Activated CD4-positive, alpha-beta T cell treated with anti-CD3 and anti-CD28 coated beads, Interleukin-2, amount 10 ng/mL, durations not matched to agents 7 days and 5 days (primary cell): ENCODE measurements around the gene TBL1Y. TPM values are rescaled to one million over a fixed set of nuclear protein-coding genes. Genes with fewer than 3 reads are reported as not detected.
"Not testable (repeated sequence)": the region's sequence is repeated elsewhere in the genome, so short reads cannot be mapped to it uniquely, and the experiment has no call there.

Source experiments
- CTCF ChIA-PET: fragments of 350-600 bp; sonication (Branson Sonifier 250); formaldehyde crosslinking; loops from one replicate; lab custom pipeline; 2021; ENCODE audit warnings: antibody characterized with exemption; lab: Charles Lee
- POLR2A ChIA-PET: fragments of 350-600 bp; sonication (Branson Sonifier 250); formaldehyde crosslinking; loops from one replicate; lab custom pipeline; 2021; ENCODE audit warnings: antibody characterized with exemption; lab: Charles Lee
- DNase-seq: peaks from one replicate; pipeline ENCODE4 v3.0.0-alpha.2; 2020
- H3K27ac Mint-ChIP-seq: one replicate; pipeline ENCODE4 v1.8.0; 2021; ENCODE audit warnings: mild to moderate bottlenecking, moderate library complexity, mixed read lengths
- H3K27me3 Mint-ChIP-seq: one replicate; pipeline ENCODE4 v1.8.0; 2021; ENCODE audit warnings: mixed read lengths
- H3K36me3 Mint-ChIP-seq: one replicate; pipeline ENCODE4 v1.8.0; 2021; ENCODE audit warnings: low read depth, mixed read lengths
- H3K4me1 Mint-ChIP-seq: one replicate; pipeline ENCODE4 v1.8.0; 2021; ENCODE audit warnings: mixed read lengths
- H3K4me3 Mint-ChIP-seq: one replicate; pipeline ENCODE4 v1.8.0; 2021; ENCODE audit warnings: mild to moderate bottlenecking, moderate library complexity, mixed read lengths
- H3K9me3 Mint-ChIP-seq: one replicate; pipeline ENCODE4 v1.8.0; 2021; ENCODE audit warnings: mixed read lengths
- total RNA-seq, 2 experiments: library from RNA; stranded (reverse); gene quantifications; one replicate each; pipeline ENCODE4 v1.2.3, GENCODE V29; 2021

The TBL1Y gene
- total RNA-seq, 2 experiments from 2014 or later, result not detected

- POLR2A ChIA-PET, result no interaction called here
- CTCF ChIA-PET, result no interaction called here
- no peaks in the 10 kb centered on the region for H3K27me3 Mint-ChIP-seq
- H3K9me3 Mint-ChIP-seq, result no peaks in the 10 kb centered on the region
- no peak for DNase-seq
- no peaks in the 10 kb centered on the region for H3K4me1 Mint-ChIP-seq
- H3K4me3 Mint-ChIP-seq, result no peak overlapping the region
- no peak overlapping the region for H3K27ac Mint-ChIP-seq
- H3K36me3 Mint-ChIP-seq, result no peaks in the 10 kb centered on the region
Observed at GRCh38 chrY:7041983-7042382, 131.5 kb downstream of the TBL1Y start.

- H3K4me3 Mint-ChIP-seq, POLR2A ChIA-PET, CTCF ChIA-PET, H3K9me3 Mint-ChIP-seq, H3K27ac Mint-ChIP-seq, DNase-seq, H3K4me1 Mint-ChIP-seq, H3K36me3 Mint-ChIP-seq, H3K27me3 Mint-ChIP-seq: not testable (repeated sequence)
Observed at GRCh38 chrY:7052461-7052860, 142.0 kb downstream of the TBL1Y start.

- Mint-ChIP-seq H3K27me3 (peaks cover 2% of the 10 kb centered on the region), H3K9me3 (no peaks in the 10 kb centered on the region), H3K36me3 (no peaks in the 10 kb centered on the region), H3K4me1 (no peaks in the 10 kb centered on the region), H3K4me3 (no peak overlapping the region), H3K27ac (no peak overlapping the region)
- CTCF ChIA-PET, result no interaction called here
- DNase-seq, result no peak
- POLR2A ChIA-PET, result no interaction called here
Observed at GRCh38 chrY:7056886-7057285, 146.4 kb downstream of the TBL1Y start.

GRCh38 chrY:7078725-7079124, 168.2 kb downstream of the TBL1Y start:
- Mint-ChIP-seq H3K9me3 (no peaks in the 10 kb centered on the region), H3K27ac (no peak overlapping the region), H3K4me1 (no peaks in the 10 kb centered on the region), H3K4me3 (no peak overlapping the region), H3K36me3 (no peaks in the 10 kb centered on the region), H3K27me3 (no peaks in the 10 kb centered on the region)
- ChIA-PET POLR2A (interaction anchor here (0.5 kb wide), 1 partner anchor 211 kb away, joined by 3 read pairs; no protein-coding TSS in a partner anchor), CTCF (no interaction called here)
- DNase-seq, result no peak

GRCh38 chrY:7080548-7080947, 170.1 kb downstream of the TBL1Y start:
- DNase-seq, POLR2A ChIA-PET, H3K27me3 Mint-ChIP-seq, H3K9me3 Mint-ChIP-seq, H3K36me3 Mint-ChIP-seq, H3K4me1 Mint-ChIP-seq, CTCF ChIA-PET, H3K4me3 Mint-ChIP-seq, H3K27ac Mint-ChIP-seq: not testable (repeated sequence)

GRCh38 chrY:7085606-7086005, 175.1 kb downstream of the TBL1Y start:
- no peaks in the 10 kb centered on the region for H3K9me3 Mint-ChIP-seq
- no peaks in the 10 kb centered on the region for H3K36me3 Mint-ChIP-seq
- H3K27me3 Mint-ChIP-seq, result no peaks in the 10 kb centered on the region
- peak; percentile 80 for DNase-seq
- H3K4me1 Mint-ChIP-seq, result peaks cover 19% of the 10 kb centered on the region
- ChIA-PET CTCF (no interaction called here), POLR2A (no interaction called here)
- H3K4me3 Mint-ChIP-seq, result no peak overlapping the region
- peak overlapping the region; percentile 71 for H3K27ac Mint-ChIP-seq

- CTCF ChIA-PET, result no interaction called here
- no peak overlapping the region for H3K27ac Mint-ChIP-seq
- no peaks in the 10 kb centered on the region for H3K9me3 Mint-ChIP-seq
Observed at GRCh38 chrY:7092836-7093235, 182.3 kb downstream of the TBL1Y start.

GRCh38 chrY:7094365-7094764, 183.9 kb downstream of the TBL1Y start:
- Mint-ChIP-seq H3K9me3 (no peaks in the 10 kb centered on the region), H3K27me3 (no peaks in the 10 kb centered on the region), H3K4me1 (no peaks in the 10 kb centered on the region), H3K4me3 (no peak overlapping the region), H3K36me3 (no peaks in the 10 kb centered on the region), H3K27ac (no peak overlapping the region)
- no peak for DNase-seq
- CTCF ChIA-PET, result no interaction called here
- POLR2A ChIA-PET, result no interaction called here

More at GRCh38 chrY:7092836-7093235, 182.3 kb downstream of the TBL1Y start:
- POLR2A ChIA-PET, result no interaction called here
- H3K4me3 Mint-ChIP-seq, result no peak overlapping the region
- peaks cover 3% of the 10 kb centered on the region for H3K4me1 Mint-ChIP-seq
- DNase-seq, result no peak
- no peaks in the 10 kb centered on the region for H3K27me3 Mint-ChIP-seq
- no peaks in the 10 kb centered on the region for H3K36me3 Mint-ChIP-seq

- Mint-ChIP-seq H3K4me3 (no peak overlapping the region), H3K27ac (no peak overlapping the region), H3K4me1 (peaks cover 4% of the 10 kb centered on the region), H3K9me3 (no peaks in the 10 kb centered on the region), H3K36me3 (no peaks in the 10 kb centered on the region), H3K27me3 (peaks cover under 1% of the 10 kb centered on the region)
- POLR2A ChIA-PET, result no interaction called here
- no peak for DNase-seq
- CTCF ChIA-PET, result no interaction called here
Observed at GRCh38 chrY:7097021-7097420, 186.5 kb downstream of the TBL1Y start.

GRCh38 chrY:7099742-7100141, 189.2 kb downstream of the TBL1Y start:
- peak; percentile 8 for DNase-seq
- Mint-ChIP-seq H3K4me1 (peaks cover 16% of the 10 kb centered on the region), H3K4me3 (no peak overlapping the region), H3K27ac (no peak overlapping the region), H3K36me3 (no peaks in the 10 kb centered on the region), H3K27me3 (peaks cover 2% of the 10 kb centered on the region), H3K9me3 (no peaks in the 10 kb centered on the region)
- ChIA-PET CTCF (no interaction called here), POLR2A (no interaction called here)

- Mint-ChIP-seq H3K4me3 (no peak overlapping the region), H3K9me3 (no peaks in the 10 kb centered on the region), H3K36me3 (no peaks in the 10 kb centered on the region), H3K27ac (no peak overlapping the region), H3K4me1 (peaks cover 37% of the 10 kb centered on the region), H3K27me3 (peaks cover 2% of the 10 kb centered on the region)
- CTCF ChIA-PET, result no interaction called here
- POLR2A ChIA-PET, result no interaction called here
- no peak for DNase-seq
Observed at GRCh38 chrY:7102680-7103079, 192.2 kb downstream of the TBL1Y start.

- Mint-ChIP-seq H3K4me1 (peaks cover 39% of the 10 kb centered on the region), H3K27me3 (no peaks in the 10 kb centered on the region), H3K36me3 (no peaks in the 10 kb centered on the region), H3K9me3 (no peaks in the 10 kb centered on the region), H3K4me3 (no peak overlapping the region), H3K27ac (no peak overlapping the region)
- DNase-seq, result no peak
- POLR2A ChIA-PET, result no interaction called here
- CTCF ChIA-PET, result no interaction called here
Observed at GRCh38 chrY:7107179-7107578, 196.7 kb downstream of the TBL1Y start.

GRCh38 chrY:7110086-7110485, 199.6 kb downstream of the TBL1Y start:
- Mint-ChIP-seq H3K27me3 (no peaks in the 10 kb centered on the region), H3K36me3 (no peaks in the 10 kb centered on the region), H3K9me3 (no peaks in the 10 kb centered on the region), H3K27ac (peak overlapping the region; percentile 42), H3K4me3 (no peak overlapping the region), H3K4me1 (peaks cover 28% of the 10 kb centered on the region)
- ChIA-PET CTCF (no interaction called here), POLR2A (no interaction called here)
- no peak for DNase-seq

GRCh38 chrY:7115871-7116270, 205.4 kb downstream of the TBL1Y start:
- ChIA-PET POLR2A (no interaction called here), CTCF (no interaction called here)
- Mint-ChIP-seq H3K9me3 (no peaks in the 10 kb centered on the region), H3K4me1 (peaks cover 2% of the 10 kb centered on the region), H3K27me3 (peaks cover 5% of the 10 kb centered on the region), H3K27ac (no peak overlapping the region), H3K36me3 (no peaks in the 10 kb centered on the region), H3K4me3 (no peak overlapping the region)
- no peak for DNase-seq
